Naive thymus-derived CD4-positive, alpha-beta T cell (primary cell): ENCODE measurements around the gene SURF1. TPM values are rescaled to one million over a fixed set of nuclear protein-coding genes. Genes with fewer than 3 reads are reported as not detected.
"Not testable (repeated sequence)": the region's sequence is repeated elsewhere in the genome, so short reads cannot be mapped to it uniquely, and the experiment has no call there.

Experiments used
- ATAC-seq: fragments of 150-1000 bp; cut with Tn5 transposase; 2 replicates; pipeline ENCODE4 v1.10.0; 2021; ENCODE audit warnings: mild to moderate bottlenecking, moderate library complexity
- CTCF ChIA-PET: fragments of 350-600 bp; sonication (Branson Sonifier 250); formaldehyde crosslinking; loops from one replicate; lab custom pipeline; 2021; ENCODE audit warnings: antibody characterized with exemption; lab: Charles Lee
- POLR2A ChIA-PET: fragments of 350-600 bp; sonication (Branson Sonifier 250); formaldehyde crosslinking; loops from one replicate; lab custom pipeline; 2021; ENCODE audit warnings: antibody characterized with exemption, inconsistent platforms; lab: Charles Lee
- DNase-seq, 9 donors: peaks; one replicate each; pipeline versions ENCODE4 v3.0.0 to v3.0.0-alpha.2; 2020 to 2022; ENCODE audit warnings: mixed read lengths in 1 of 9
- H3K27ac ChIP-seq: one replicate; pipeline ENCODE4 v1.7.0; 2013; ENCODE audit warnings: mild to moderate bottlenecking, low read depth, low read length, moderate library complexity
- H3K27me3 ChIP-seq, 2 donors: one replicate each; pipeline ENCODE4 v1.7.0; 2013; ENCODE audit warnings: low read length in 2 of 2, mild to moderate bottlenecking in 2 of 2, moderate library complexity in 2 of 2; ENCODE audit not compliant: control insufficient read depth in 2 of 2, insufficient read depth in 2 of 2
- H3K36me3 ChIP-seq, 3 experiments: 1 replicate in 2 of 3; 2 replicates in 1 of 3; pipeline ENCODE4 v1.7.0; 2013; ENCODE audit warnings: low read length in 3 of 3, mild to moderate bottlenecking in 3 of 3, moderate library complexity in 1 of 3; ENCODE audit not compliant: insufficient read depth in 3 of 3, control insufficient read depth in 2 of 3
- H3K4me1 ChIP-seq, 2 donors: one replicate each; pipeline ENCODE4 v1.7.0; 2013; ENCODE audit warnings: low read length in 2 of 2, mild to moderate bottlenecking in 2 of 2, moderate library complexity in 1 of 2; ENCODE audit not compliant: control insufficient read depth in 2 of 2, insufficient read depth in 2 of 2
- H3K4me3 ChIP-seq: 2 replicates; pipeline ENCODE4 v1.7.0; 2013; ENCODE audit warnings: mild to moderate bottlenecking, low read length
- H3K9me3 ChIP-seq, 3 experiments: 1 replicate in 2 of 3; 2 replicates in 1 of 3; pipeline ENCODE4 v1.7.0; 2013; ENCODE audit warnings: low read length in 3 of 3; ENCODE audit not compliant: control insufficient read depth in 2 of 3
- H3K27ac Mint-ChIP-seq, 9 donors: one replicate each; pipeline ENCODE4 v1.8.0; 2020 to 2022; ENCODE audit warnings: mixed read lengths in 9 of 9, mild to moderate bottlenecking in 8 of 9, moderate library complexity in 5 of 9, inconsistent platforms in 2 of 9
- H3K27me3 Mint-ChIP-seq, 5 donors: one replicate each; pipeline ENCODE4 v1.8.0; 2021 to 2022; ENCODE audit warnings: mixed read lengths in 5 of 5, mild to moderate bottlenecking in 1 of 5
- H3K36me3 Mint-ChIP-seq, 5 donors: one replicate each; pipeline ENCODE4 v1.8.0; 2020 to 2022; ENCODE audit warnings: mixed read lengths in 5 of 5, mild to moderate bottlenecking in 3 of 5, inconsistent platforms in 1 of 5
- H3K4me1 Mint-ChIP-seq, 7 donors: one replicate each; pipeline ENCODE4 v1.8.0; 2020 to 2022; ENCODE audit warnings: mixed read lengths in 7 of 7, mild to moderate bottlenecking in 3 of 7, inconsistent platforms in 1 of 7
- H3K4me3 Mint-ChIP-seq, 10 donors: one replicate each; pipeline ENCODE4 v1.8.0; 2020 to 2022; ENCODE audit warnings: mild to moderate bottlenecking in 10 of 10, mixed read lengths in 10 of 10, moderate library complexity in 6 of 10, inconsistent platforms in 2 of 10
- H3K9me3 Mint-ChIP-seq, 11 donors: one replicate each; pipeline ENCODE4 v1.8.0; 2020 to 2022; ENCODE audit warnings: mixed read lengths in 11 of 11, mild to moderate bottlenecking in 4 of 11, inconsistent platforms in 1 of 11, moderate library complexity in 1 of 11
- intact Hi-C, 2 donors: fragments of 100-400 bp; cut with micrococcal nuclease; formaldehyde crosslinking; loops; one replicate each; pipeline ENCODE4 v1.15.1; 2023
- polyA plus RNA-seq, 2 donors: library from polyadenylated mRNA; unstranded; fragments of 300-500 nt; fragmentation: Illumina TruSeq; gene quantifications; one replicate each; pipeline ENCODE4 v1.2.3, GENCODE V29; 2021
- total RNA-seq, 6 experiments: library from RNA in 5 of 6; stranded (reverse) in 5 of 6; gene quantifications; 1 replicate in 5 of 6; 2 replicates in 1 of 6; pipeline ENCODE4 v1.2.3 and lab custom pipeline; 2021 to 2026

SURF1 gene
- total and polyA plus RNA-seq, 7 experiments from 2014 or later = 40.5 to 128 (median 53.3) TPM

DNA sequence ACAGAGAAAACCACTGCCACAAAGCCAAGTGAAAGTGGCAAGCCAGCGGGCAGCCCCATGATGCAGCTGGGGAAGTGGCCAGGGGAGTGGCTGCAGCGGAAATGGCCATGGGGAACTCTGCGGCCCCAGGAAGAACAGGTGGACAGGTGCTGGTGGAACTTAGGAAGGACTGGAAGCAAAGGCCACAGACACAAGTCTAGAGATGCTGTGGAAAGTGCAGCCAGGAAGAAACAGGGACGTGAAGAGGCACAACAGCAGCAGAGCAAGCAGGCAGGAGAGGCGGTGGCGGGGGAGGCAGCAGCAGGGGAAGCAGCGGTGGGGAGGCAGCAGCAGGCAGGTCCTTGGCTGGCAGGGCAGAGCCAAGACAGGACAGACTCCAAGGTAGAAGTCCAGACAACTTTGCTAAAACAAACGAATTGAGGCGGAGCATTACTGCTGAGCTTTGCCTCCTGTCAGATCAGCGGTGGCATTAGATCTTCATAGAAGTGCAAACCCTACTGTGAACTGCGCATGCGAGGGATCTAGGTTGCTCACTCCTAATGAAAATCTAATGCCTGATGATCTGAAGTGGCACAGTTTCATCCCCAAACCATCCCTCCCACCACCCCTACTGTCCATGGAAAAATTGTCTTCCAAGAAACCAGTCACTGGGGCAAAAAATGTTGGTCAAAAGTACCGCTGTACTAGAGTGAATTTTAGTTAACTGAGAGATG lies 32.1 kb downstream of the SURF1 start:
- no peaks in the 10 kb centered on the region for H3K4me1 ChIP-seq
- no peak for DNase-seq
- no peaks in the 10 kb centered on the region for H3K27me3 ChIP-seq
- intact Hi-C loops = no loop called here
- Mint-ChIP-seq H3K36me3 (peaks cover 0 to 4% (median 0%) of the 10 kb centered on the region in 5 donors), H3K4me1 (peaks cover 0 to 19% (median 5%) of the 10 kb centered on the region in 7 donors), H3K4me3 (no peak overlapping the region), H3K9me3 (no peaks in the 10 kb centered on the region), H3K27ac (peak overlapping the region in 2 of 9 donors; percentile 18 to 28), H3K27me3 (no peaks in the 10 kb centered on the region)
- H3K27ac ChIP-seq = no peak overlapping the region
- ChIA-PET POLR2A (no interaction called here), CTCF (no interaction called here)
- no peaks in the 10 kb centered on the region for H3K9me3 ChIP-seq
- no peak overlapping the region for H3K4me3 ChIP-seq
- ATAC-seq = no peak
- H3K36me3 ChIP-seq = peaks cover 0 to under 1% (median 0%) of the 10 kb centered on the region in 3 experiments

DNA sequence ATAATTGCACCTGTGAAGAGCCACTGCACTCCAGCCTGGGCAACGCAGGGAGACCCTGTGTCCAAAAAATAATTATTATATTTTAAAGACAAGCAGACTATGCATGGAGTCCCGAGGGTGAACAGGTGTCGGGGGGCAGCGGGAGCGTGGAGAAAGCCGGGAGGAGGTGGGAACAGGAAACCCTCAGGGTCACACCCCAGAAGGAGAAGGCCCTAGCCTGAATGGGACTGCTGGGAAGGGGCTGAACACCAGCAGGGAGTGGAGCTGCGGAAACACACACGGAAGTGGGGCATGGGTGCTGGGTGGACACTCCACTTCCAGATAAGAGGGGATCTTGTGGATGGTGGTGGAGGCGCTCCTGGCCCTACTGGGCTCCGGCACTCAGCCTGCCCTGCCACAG lies 33.1 kb downstream of the SURF1 start:
- H3K9me3 Mint-ChIP-seq = no peaks in the 10 kb centered on the region
- Histone ChIP-seq H3K4me1 (no peaks in the 10 kb centered on the region), H3K27me3 (no peaks in the 10 kb centered on the region), H3K4me3 (no peak overlapping the region), H3K27ac (no peak overlapping the region), H3K36me3 (no peaks in the 10 kb centered on the region), H3K9me3 (no peaks in the 10 kb centered on the region)
- peaks cover 0 to 4% (median 0%) of the 10 kb centered on the region in 5 donors for H3K36me3 Mint-ChIP-seq
- ATAC-seq (no peak), DNase-seq (no peak)
- CTCF ChIA-PET = no interaction called here
- POLR2A ChIA-PET = no interaction called here
- intact Hi-C loops = no loop called here
- H3K4me1 Mint-ChIP-seq = peaks cover 0 to 11% (median 0%) of the 10 kb centered on the region in 7 donors
- peak overlapping the region in 1 of 9 donors; percentile 28 for H3K27ac Mint-ChIP-seq
- H3K27me3 Mint-ChIP-seq = no peaks in the 10 kb centered on the region
- H3K4me3 Mint-ChIP-seq = no peak overlapping the region

DNA sequence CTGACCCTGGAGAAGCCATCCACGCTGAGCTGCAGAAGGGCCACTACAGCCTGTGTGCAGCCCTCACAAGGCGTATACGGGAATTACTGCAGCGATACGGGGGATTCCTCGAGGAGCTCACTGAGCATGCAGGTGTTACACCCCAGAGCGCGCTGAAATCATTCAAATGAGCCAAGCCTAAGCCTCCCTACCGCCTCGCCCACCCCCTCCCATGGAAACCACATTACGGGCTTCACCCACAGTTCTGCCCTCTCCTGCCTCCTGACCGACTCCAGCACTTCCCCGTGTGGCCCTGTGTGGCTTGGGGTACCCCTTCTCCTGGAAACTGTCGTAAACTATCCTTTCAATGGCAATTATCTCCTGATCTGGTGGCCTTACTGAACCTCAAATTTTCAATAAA lies 33.6 kb downstream of the SURF1 start:
- Mint-ChIP-seq H3K9me3 (no peaks in the 10 kb centered on the region), H3K36me3 (peaks cover 0 to 3% (median 0%) of the 10 kb centered on the region in 5 donors), H3K4me3 (no peak overlapping the region), H3K4me1 (peaks cover 0 to 11% (median 0%) of the 10 kb centered on the region in 7 donors), H3K27ac (no peak overlapping the region), H3K27me3 (no peaks in the 10 kb centered on the region)
- no peaks in the 10 kb centered on the region for H3K9me3 ChIP-seq
- DNase-seq (no peak), ATAC-seq (no peak)
- no peak overlapping the region for H3K4me3 ChIP-seq
- CTCF ChIA-PET = no interaction called here
- POLR2A ChIA-PET = no interaction called here
- intact Hi-C loops = no loop called here
- H3K27me3 ChIP-seq = no peaks in the 10 kb centered on the region
- no peaks in the 10 kb centered on the region for H3K36me3 ChIP-seq
- no peaks in the 10 kb centered on the region for H3K4me1 ChIP-seq
- no peak overlapping the region for H3K27ac ChIP-seq

DNA sequence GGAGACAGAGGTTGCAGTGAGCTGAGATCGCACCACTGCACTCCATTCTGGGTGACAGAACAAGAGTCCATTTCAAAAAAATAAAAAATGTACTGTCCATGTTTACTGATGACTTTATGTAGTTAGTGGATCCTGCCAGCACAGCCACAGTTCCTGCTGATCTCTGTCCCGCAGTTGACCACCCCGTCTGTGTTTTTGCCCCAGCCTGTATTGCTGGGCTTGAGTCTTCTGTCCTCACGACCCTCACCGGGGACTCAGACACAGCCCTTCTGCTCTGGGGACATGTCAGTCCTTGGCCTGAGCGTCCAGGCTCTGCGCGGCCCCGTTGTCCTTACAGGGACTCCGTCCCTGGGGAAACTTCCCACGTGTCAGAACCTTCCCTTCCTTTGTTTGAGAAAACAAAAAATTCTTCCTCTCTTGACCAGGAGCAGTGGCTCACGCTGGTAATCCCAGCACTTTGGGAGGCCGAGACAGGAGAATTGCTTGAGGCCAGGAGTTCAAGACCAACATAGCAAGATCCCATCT lies 34.8 kb downstream of the SURF1 start:
- ATAC-seq (no peak), DNase-seq (peak in 1 of 9 donors; percentile 13)
- ChIA-PET CTCF (no interaction called here), POLR2A (no interaction called here)
- no peaks in the 10 kb centered on the region for H3K36me3 Mint-ChIP-seq
- Histone ChIP-seq H3K27ac (no peak overlapping the region), H3K27me3 (no peaks in the 10 kb centered on the region), H3K4me1 (no peaks in the 10 kb centered on the region), H3K4me3 (no peak overlapping the region), H3K36me3 (no peaks in the 10 kb centered on the region), H3K9me3 (no peaks in the 10 kb centered on the region)
- H3K9me3 Mint-ChIP-seq = no peaks in the 10 kb centered on the region
- H3K27me3 Mint-ChIP-seq = peaks cover 0 to 2% (median 0%) of the 10 kb centered on the region in 5 donors
- intact Hi-C loops = no loop called here
- peaks cover 0 to 11% (median 0%) of the 10 kb centered on the region in 7 donors for H3K4me1 Mint-ChIP-seq
- no peak overlapping the region for H3K4me3 Mint-ChIP-seq
- H3K27ac Mint-ChIP-seq = no peak overlapping the region

DNA sequence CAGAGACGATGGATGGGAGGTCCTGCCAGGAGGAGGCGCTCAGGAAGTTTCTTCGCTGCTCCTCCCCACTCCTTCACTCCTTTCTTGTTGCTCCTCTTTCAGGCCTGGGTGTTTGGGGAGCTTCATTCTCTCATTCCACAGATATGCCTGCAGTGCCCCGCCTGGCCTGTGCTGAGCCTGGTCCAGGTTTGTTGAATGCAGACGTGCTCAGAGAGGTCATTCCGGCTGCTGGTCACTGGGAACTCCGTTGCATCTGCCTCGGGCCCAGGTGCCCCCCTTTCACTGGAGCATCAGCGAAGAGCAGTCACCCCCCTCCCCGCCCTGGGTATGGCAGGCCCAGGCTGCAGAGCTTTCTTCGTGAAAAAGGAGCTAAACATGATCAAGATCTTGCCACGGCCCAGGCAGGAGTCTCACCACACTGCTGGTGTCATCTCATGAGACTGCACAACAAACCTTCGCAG lies 35.8 kb downstream of the SURF1 start:
- Mint-ChIP-seq H3K27ac (no peak overlapping the region), H3K36me3 (no peaks in the 10 kb centered on the region), H3K4me3 (no peak overlapping the region), H3K4me1 (peaks cover 0 to 7% (median 0%) of the 10 kb centered on the region in 7 donors), H3K27me3 (peaks cover 0 to 3% (median 0%) of the 10 kb centered on the region in 5 donors), H3K9me3 (peaks cover 0 to 2% (median 0%) of the 10 kb centered on the region in 11 donors)
- Histone ChIP-seq H3K4me1 (no peaks in the 10 kb centered on the region), H3K4me3 (no peak overlapping the region), H3K9me3 (no peaks in the 10 kb centered on the region), H3K27ac (no peak overlapping the region), H3K36me3 (no peaks in the 10 kb centered on the region), H3K27me3 (no peaks in the 10 kb centered on the region)
- intact Hi-C loops = no loop called here
- CTCF ChIA-PET = no interaction called here
- ATAC-seq (no peak), DNase-seq (peak in 1 of 9 donors; percentile 15)
- POLR2A ChIA-PET = no interaction called here

DNA sequence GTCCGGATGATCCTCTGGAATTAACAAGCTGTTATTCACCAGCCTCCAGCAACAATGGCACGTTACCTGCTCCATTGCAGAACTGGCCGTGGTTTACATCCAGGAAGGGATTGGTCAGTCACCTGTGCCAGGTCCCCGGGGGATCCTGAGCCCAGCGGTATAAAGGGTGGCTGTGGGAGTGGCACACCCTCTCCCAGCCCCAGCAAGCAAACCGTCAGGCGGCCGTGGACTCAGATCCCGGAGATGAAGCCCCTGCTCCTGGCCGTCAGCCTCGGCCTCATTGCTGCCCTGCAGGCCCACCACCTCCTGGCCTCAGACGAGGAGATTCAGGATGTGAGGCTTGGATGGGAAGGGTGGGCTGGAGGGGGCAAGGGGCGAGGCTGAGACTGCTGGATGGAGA lies 38.7 kb downstream of the SURF1 start:
- CTCF ChIA-PET, POLR2A ChIA-PET, H3K36me3 Mint-ChIP-seq, H3K36me3 ChIP-seq, ATAC-seq, DNase-seq, H3K4me3 ChIP-seq, H3K27ac ChIP-seq, H3K4me1 ChIP-seq, H3K9me3 Mint-ChIP-seq, H3K27ac Mint-ChIP-seq, H3K27me3 Mint-ChIP-seq, H3K27me3 ChIP-seq, H3K9me3 ChIP-seq, H3K4me3 Mint-ChIP-seq, intact Hi-C loops, H3K4me1 Mint-ChIP-seq: not testable (repeated sequence)

DNA sequence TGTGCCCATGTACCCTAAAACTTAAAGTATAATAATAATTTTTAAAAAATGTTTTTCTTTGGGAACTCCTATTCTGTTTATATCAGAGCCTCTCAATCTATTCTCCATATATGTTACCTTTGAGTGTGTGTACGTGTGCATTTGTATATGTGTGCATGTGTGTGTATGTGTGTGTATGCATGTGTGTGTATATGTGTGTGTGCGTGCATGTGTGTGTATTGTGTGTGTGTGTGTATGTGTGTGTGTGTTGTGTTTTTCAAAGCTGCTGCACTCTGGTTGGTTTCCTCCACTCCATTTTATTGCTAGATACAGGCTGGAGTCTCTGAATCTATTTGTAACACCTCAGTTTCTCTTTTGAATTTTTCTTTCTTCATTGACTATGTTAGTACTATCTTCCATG lies 40.3 kb downstream of the SURF1 start:
- H3K9me3 Mint-ChIP-seq = peaks cover 0 to 2% (median 0%) of the 10 kb centered on the region in 11 donors
- H3K36me3 Mint-ChIP-seq = no peaks in the 10 kb centered on the region
- H3K27ac ChIP-seq = no peak overlapping the region
- H3K27me3 ChIP-seq = no peaks in the 10 kb centered on the region
- no peaks in the 10 kb centered on the region for H3K4me1 Mint-ChIP-seq
- H3K4me3 Mint-ChIP-seq = no peak overlapping the region
- intact Hi-C loops = no loop called here
- ATAC-seq = no peak
- CTCF ChIA-PET = no interaction called here
- DNase-seq = no peak
- H3K4me3 ChIP-seq = no peak overlapping the region
- POLR2A ChIA-PET = no interaction called here
- no peaks in the 10 kb centered on the region for H3K4me1 ChIP-seq
- H3K36me3 ChIP-seq = no peaks in the 10 kb centered on the region
- H3K9me3 ChIP-seq = no peaks in the 10 kb centered on the region
- peaks cover 0 to 3% (median 0%) of the 10 kb centered on the region in 5 donors for H3K27me3 Mint-ChIP-seq
- H3K27ac Mint-ChIP-seq = no peak overlapping the region
